ENCODE results near the gene MAB21L4.

MAB21L4 gene

DNA sequence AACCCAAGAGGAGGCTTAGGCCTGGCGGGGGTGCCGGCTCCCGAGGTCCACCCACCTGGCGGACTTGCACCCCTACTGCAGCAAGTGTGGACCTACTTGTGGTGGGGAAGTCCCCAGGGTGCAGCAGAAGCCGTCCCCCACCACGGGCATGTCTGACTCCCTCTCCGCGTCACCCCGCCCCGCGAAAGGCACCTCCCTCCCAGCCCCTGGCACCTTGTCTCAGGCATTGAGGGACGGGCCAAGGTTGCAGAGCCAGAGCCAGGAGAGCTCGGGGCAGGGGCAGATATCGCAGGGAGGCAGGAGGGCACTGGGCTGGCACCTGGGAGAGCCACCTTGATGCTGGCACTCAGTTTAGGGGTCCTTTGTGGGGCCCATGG is 29.2 kb upstream of the MAB21L4 start:
- DNase-seq, result no peak

DNA sequence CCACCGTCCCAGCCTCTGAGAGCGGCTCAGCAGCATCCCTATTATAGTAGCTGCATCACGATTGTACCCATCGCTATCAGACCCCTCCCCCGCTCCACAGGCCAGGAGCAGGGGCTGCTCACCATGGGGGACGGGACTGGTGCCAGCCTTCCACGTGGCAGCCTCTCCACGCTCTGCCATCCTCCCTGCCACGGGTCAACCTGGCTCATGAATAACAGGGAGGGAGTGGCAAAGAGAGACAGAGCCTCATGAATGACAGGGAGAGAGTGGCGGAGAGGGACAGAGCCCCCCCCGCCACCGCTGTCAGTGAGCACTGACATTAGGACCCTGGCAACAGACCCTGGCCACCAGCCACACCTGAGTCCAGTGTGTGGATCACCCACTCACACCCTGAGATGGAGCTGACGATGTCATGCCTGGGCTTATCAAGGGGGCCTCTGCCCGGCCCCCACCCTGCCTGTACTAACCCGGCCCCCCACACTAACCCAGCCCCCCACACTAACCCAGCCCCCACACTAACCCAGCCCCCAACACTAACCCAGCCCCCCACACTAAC is 27.1 kb upstream of the MAB21L4 start:
- no peak for DNase-seq

DNA sequence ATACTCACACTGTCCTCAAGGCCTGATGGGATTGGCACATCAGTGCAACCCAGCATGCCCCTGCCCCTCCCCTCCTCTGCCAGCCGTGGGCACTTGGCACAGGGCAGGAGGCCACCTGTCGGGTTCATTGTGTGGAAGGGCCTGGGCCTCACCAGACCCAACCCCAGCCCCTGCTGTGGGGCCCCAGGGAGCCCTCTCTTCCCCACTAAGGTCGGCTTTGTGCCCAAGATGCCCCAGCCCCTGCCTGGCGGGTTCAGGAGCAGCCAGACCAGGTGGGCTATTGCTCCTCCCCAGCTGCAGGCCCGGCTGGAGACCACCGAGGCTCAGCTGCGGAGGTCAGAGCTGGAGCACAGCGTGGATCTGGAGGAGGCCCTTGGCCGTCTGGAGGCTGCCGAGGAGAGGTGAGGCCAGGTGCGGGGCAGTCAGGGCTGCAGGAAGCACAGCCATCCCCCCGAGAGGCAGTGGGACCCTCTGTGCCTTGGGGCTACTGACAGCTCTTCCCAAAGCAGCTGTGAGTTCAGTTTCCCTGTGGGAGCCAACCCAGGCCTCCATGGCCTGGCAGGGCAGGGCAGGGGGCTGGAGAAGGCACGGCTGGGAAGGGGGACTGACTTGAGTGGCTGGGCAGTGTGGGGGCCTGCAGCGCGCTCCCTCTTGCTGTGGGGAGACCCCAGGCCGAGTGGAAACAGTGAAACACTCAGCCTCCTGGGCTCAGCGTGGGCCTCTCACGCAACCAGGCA is 26.5 kb upstream of the MAB21L4 start:
- no peak for DNase-seq

DNA sequence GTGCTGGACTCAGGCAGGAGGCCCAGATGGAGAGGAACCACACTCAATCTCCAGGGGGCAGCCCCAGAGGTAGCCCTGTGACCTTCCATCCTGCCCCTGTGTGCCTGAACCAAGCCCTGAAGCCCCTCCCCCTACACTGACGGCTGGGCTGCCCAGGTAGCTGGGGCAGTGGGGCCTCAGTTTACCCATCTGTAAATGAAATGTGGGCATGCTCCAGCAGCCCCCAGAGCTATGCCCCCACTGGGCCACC is 26.0 kb upstream of the MAB21L4 start:
- no peak for DNase-seq

GRCh38 chr2:240921311-240921994 is 25.5 kb upstream of the MAB21L4 start:
- DNase-seq, result no peak

DNA sequence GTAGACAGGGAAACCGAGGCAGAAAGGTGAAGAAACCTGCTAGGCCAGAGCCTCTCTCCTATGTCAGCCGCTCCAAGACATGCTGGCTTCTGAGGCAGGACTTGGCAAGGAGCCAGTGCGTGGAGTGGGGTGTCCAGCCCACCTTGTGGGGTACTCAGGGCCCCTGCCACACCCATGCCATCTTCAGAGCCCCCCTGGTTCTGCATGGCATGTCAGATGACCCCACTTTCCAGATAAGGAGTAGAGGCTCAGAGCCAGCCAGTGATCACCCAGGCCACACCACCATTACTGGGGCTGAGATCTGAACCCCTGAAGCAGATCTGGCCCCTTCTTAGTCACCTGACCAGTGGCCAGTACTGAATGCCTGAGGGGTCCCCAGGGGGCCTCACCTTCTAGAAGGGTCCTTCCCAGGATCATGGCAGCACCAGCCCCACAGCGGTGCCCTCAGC is 24.9 kb upstream of the MAB21L4 start:
- DNase-seq, result no peak

- no peak for DNase-seq
Observed at GRCh38 chr2:240919786-240920782, 24.1 kb upstream of the MAB21L4 start.

- DNase-seq, result no peak
Observed at GRCh38 chr2:240919161-240919781, 23.3 kb upstream of the MAB21L4 start.

DNA sequence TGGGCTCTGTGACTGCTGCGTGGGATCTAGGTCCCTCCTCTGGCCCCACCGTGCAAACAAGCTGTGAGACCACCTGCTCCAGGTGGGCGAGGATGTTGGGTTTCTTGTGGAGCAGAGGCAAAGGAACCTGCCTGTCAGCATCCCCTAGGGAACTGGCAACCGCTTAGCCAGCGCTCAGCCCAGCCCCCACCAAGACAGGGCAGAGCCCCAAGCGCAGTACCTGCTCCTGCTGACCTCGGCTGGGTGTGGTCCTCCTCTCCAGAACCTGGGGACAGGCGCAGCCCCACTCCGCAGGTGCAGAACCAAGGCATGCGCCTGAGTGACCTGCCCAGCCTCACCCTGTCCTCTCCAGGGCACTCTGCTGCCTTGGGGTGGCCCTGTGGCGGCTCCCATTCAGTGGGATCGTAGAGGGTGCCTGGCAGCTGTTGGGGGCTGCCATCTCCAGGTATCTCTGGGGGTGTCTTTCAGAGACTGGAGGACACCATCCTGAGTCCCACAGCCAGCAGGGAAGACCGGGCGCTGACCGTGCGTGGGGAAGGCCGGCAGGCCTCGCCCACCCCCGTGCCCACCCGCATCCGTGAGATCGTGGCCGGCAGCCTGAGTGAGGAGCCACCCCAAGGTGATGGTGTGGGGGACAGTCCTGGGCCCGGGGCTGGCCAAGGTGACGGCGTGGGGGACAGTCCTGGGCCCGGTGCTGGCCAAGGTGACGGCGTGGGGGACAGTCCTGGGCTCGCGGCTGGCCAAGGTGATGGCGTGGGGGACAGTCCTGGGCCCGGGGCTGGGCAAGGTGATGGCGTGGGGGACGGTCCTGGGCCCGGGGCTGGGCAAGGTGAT is 22.5 kb upstream of the MAB21L4 start:
- no peak for DNase-seq

DNA sequence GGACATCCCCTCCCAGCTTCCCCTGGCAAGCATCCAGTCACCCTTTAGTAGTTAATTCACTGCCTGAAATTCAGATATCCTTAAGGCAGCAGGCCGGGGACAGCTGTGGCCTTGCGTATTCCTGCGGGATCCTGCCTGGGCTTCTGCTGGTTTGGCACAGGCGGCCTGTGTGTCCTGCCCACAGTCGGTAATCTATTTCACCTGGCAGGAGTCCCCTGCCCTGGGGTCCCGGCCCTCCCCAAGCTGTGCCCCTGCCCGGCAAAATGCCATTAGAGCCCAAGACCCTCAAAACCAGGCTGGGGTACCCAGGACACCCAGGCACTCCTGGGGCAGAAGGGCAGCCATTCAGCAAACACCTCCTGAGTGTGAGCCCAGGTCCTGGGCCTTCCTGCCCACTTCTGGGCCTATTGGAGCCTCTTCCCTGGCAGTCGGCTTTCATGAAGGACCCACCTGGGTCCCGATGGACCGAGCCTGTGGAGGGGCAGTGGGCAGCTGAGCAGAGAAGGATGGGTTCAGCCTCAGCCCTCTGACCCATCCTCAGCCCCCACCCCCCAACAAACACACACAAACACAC is 21.8 kb upstream of the MAB21L4 start:
- DNase-seq, result no peak

DNA sequence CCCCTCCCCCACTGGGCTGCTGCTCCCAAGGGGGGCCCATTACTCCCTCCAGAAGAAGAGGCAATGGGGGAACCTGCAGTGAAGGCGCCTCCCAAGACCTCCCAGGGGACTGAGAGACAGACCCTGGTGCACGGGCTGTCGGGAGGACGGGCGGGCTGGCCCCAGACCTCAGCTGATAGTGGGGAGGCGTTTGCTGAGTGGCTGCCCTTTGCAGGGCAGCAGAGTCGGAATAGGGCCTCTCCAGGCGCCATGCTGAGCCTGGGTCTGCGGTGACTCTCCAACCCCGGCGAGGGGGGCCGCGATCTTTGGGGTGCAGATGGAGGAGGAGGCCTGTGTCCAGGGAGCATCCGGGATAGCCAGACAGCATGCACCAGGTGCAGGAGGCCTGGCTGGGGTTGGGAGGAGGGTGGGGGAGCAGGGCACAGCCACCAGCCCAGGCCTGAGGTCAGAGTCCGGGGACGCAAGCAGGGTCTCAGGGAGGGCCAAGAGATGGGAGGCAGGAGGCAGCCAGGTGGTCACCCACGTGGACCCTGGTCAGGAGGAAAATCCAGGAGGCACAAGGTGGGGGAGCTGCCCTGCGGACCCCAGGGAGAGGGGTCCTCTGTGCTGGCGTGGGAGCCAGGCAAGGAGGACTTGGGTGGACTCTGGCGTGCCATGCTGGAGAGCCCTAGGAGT is 21.2 kb upstream of the MAB21L4 start:
- no peak for DNase-seq

GRCh38 chr2:240916571-240917008 is 20.6 kb upstream of the MAB21L4 start:
- no peak for DNase-seq

GRCh38 chr2:240915526-240916341 is 19.8 kb upstream of the MAB21L4 start:
- DNase-seq, result no peak

- no peak for DNase-seq
Observed at GRCh38 chr2:240914645-240915525, 18.9 kb upstream of the MAB21L4 start.

- DNase-seq, result peak; percentile 15
Observed at GRCh38 chr2:240913810-240914644, 18.1 kb upstream of the MAB21L4 start.

GRCh38 chr2:240912878-240913809 is 17.2 kb upstream of the MAB21L4 start:
- DNase-seq, result no peak

All from inflammatory macrophage treated with lipopolysaccharide for 4 hours (primary cell).